Measurements from ENCODE around the gene SHANK2. TPM values are rescaled to one million over a fixed set of nuclear protein-coding genes. Genes with fewer than 3 reads are reported as not detected.
A peak's percentile ranks its signal among the peaks of the same experiment; 100 is the strongest.

SHANK2 gene
- 22.1 and 23.8 TPM in 2 replicates for total RNA-seq (2021)
- long read RNA-seq, full-length matches to known transcripts, result 1 of 18 reads
- long read RNA-seq, partial matches to known transcripts, result 4 of 18 reads
- long read RNA-seq, other reads (novel, unspliced or antisense), result 13 of 18 reads

DNA sequence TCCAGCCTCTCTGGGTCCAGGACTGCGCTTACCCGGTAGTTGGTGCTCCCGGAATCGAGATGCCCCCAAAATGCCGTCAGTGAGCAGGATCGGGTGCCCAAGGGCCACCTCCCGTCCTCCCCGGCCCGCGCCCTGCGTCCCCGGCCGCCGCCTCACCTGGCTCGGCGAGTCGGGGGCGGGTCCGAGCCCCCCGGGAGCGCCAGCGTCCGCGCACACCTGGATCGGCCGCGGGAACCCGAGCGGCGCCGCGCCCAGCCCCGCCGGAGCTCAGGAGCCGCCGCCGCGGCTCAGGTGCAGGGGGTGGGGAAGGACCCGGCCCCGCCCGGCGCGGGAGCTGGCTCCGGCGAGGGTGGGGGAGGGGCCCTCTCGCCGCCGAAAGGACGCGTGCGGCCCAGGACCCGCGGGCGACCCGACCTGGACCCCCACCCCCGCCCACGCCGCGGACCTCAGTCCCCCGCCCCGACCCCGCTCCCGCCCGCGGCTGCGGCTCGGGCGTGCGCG, at the start of gene SHANK2:
Gene SHANK2 (minus strand): TSS at position 309 of the 501 bp plus-strand sequence. CDS start 105,251 bp downstream, outside the sequence.
- H3K23me2 ChIP-seq (ENCODE audit: insufficient read length, low read depth, low read length, poor library complexity, severe bottlenecking), result peaks cover 13% of the 10 kb centered on the region
- no peak within 1 kb of the TSS for H2BK5ac ChIP-seq (ENCODE audit: insufficient read length, low read length)
- H2AK5ac ChIP-seq (ENCODE audit: insufficient read length, low read length), result no peak within 1 kb of the TSS
- H3K56ac ChIP-seq (ENCODE audit: insufficient read length, low read depth, low read length), result no peak within 1 kb of the TSS
- peak within 1 kb of the TSS; percentile 80 for H3K14ac ChIP-seq (ENCODE audit: insufficient read depth, low read length)
- 0 out of 7 replicates have a peak within 1 kb of the TSS, but pooled peaks of 1 of the 3 experiments have one; percentile 44 for H3K27ac Mint-ChIP-seq
- H4K91ac ChIP-seq (ENCODE audit: insufficient read length, low read depth, low read length), result no peak within 1 kb of the TSS
- H2BK15ac ChIP-seq (ENCODE audit: low read depth, low read length), result no peak within 1 kb of the TSS
- H3K4ac ChIP-seq (ENCODE audit: low read depth, low read length), result no peak within 1 kb of the TSS
- peak; percentile 61 for DNase-seq
- H2BK20ac ChIP-seq (ENCODE audit: low read depth, low read length, poor library complexity, severe bottlenecking), result no peak within 1 kb of the TSS
- H4K20me1 ChIP-seq (ENCODE audit: control insufficient read depth, insufficient read depth, insufficient read length), result no peaks in the 10 kb centered on the region
- H3K27ac ChIP-seq (ENCODE audit: insufficient read length, low read depth, low read length), result no peak within 1 kb of the TSS
- no peak within 1 kb of the TSS for H3K23ac ChIP-seq (ENCODE audit: insufficient read length, low read depth, low read length)
- H2BK120ac ChIP-seq (ENCODE audit: low read depth, low read length, poor library complexity, severe bottlenecking), result no peak within 1 kb of the TSS
- H4K5ac ChIP-seq (ENCODE audit: insufficient read length, low read depth, low read length), result no peak within 1 kb of the TSS
- H3K4me3 Mint-ChIP-seq, result peak within 1 kb of the TSS; percentile 80 to 89
- H3K18ac ChIP-seq (ENCODE audit: insufficient read length, low read depth, low read length), result peak within 1 kb of the TSS; percentile 12
- peaks cover 12% of the 10 kb centered on the region; the same call in 1 of the 2 replicates for H3K79me2 ChIP-seq (ENCODE audit: insufficient read depth, low read length)
- H3T11ph ChIP-seq (ENCODE audit: low read length), result no peak within 1 kb of the TSS
- H3K27me3 ChIP-seq (ENCODE audit: insufficient read depth, low read length), result no peaks in the 10 kb centered on the region
- no CpG with 5 or more reads among the region's 70 CpGs for WGBS (ENCODE audit: extremely low coverage, insufficient read length, low lambda C conversion rate)
- TF ChIP-seq, protein P1, sequence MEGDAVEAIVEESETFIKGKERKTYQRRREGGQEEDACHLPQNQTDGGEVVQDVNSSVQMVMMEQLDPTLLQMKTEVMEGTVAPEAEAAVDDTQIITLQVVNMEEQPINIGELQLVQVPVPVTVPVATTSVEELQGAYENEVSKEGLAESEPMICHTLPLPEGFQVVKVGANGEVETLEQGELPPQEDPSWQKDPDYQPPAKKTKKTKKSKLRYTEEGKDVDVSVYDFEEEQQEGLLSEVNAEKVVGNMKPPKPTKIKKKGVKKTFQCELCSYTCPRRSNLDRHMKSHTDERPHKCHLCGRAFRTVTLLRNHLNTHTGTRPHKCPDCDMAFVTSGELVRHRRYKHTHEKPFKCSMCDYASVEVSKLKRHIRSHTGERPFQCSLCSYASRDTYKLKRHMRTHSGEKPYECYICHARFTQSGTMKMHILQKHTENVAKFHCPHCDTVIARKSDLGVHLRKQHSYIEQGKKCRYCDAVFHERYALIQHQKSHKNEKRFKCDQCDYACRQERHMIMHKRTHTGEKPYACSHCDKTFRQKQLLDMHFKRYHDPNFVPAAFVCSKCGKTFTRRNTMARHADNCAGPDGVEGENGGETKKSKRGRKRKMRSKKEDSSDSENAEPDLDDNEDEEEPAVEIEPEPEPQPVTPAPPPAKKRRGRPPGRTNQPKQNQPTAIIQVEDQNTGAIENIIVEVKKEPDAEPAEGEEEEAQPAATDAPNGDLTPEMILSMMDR (conservative IDR thresholded peaks at IDR 0.05), result no peak
- peaks cover 65 to 72% of the 10 kb centered on the region in 2 experiments for H3K4me1 Mint-ChIP-seq
- H3K27me3 Mint-ChIP-seq (ENCODE audit: low read depth), result peaks cover 22% of the 10 kb centered on the region
- H2AFZ ChIP-seq (ENCODE audit: low read length), result no peak within 1 kb of the TSS
- H4K8ac ChIP-seq (replicated peaks; ENCODE audit: insufficient read length, low read depth, low read length), result no peak within 1 kb of the TSS
- peaks cover 0 to under 1% of the 10 kb centered on the region in 2 experiments; a peak in 1 of 5 replicates for H3K9me3 Mint-ChIP-seq
- H3K4me1 ChIP-seq (ENCODE audit: insufficient read depth, low read length), result peaks cover 14% of the 10 kb centered on the region
- H3K9ac ChIP-seq (ENCODE audit: extremely low read depth, insufficient read length, low read length), result peak within 1 kb of the TSS; percentile 14
- H3K36me3 Mint-ChIP-seq (ENCODE audit: insufficient read depth in 1 of 3, low read depth in 3 of 3), result no peaks in the 10 kb centered on the region; a peak in 1 of 7 replicates
- no peaks in the 10 kb centered on the region for H3K9me3 ChIP-seq (ENCODE audit: control insufficient read depth, low read depth, low read length)
- H2BK12ac ChIP-seq (ENCODE audit: insufficient read length, low read depth, low read length), result no peak within 1 kb of the TSS
- peaks cover 3% of the 10 kb centered on the region for H3K79me1 ChIP-seq (ENCODE audit: insufficient read depth, low read depth, low read length, poor library complexity, severe bottlenecking)
- H3K4me2 ChIP-seq (ENCODE audit: insufficient read depth, insufficient read length, low read length), result peak within 1 kb of the TSS; percentile 71

Data from H9 (cell line).